ENCODE results near the gene EIF5B.

Gene EIF5B

GRCh38 chr2:99414566-99414965 lies 77.4 kb downstream of the EIF5B start:
- DNase-seq (ENCODE audit: low spot score), result no peak

DNA sequence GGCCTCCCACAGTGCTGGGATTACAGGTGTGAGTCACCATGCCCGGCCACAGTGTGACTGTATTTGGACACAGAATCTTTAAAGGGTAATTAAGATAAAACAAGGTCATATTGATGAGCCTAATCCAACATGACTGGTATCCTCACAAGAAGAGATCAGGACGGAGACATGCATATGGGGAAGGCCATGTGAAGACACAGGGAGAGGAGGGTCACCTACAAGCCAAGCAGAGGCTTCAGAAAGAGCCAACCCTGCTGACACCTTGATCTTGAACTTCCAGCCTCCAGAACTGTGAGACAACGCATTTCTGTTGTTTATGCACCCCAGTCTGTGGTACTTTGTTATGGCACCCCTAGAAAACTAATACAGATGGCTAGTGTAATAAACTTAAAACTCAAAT lies 80.2 kb downstream of the EIF5B start:
- DNase-seq (ENCODE audit: low spot score), result no peak

- DNase-seq (ENCODE audit: low spot score), result no peak
Measured at GRCh38 chr2:99420031-99420430, 82.8 kb downstream of the EIF5B start.

DNA sequence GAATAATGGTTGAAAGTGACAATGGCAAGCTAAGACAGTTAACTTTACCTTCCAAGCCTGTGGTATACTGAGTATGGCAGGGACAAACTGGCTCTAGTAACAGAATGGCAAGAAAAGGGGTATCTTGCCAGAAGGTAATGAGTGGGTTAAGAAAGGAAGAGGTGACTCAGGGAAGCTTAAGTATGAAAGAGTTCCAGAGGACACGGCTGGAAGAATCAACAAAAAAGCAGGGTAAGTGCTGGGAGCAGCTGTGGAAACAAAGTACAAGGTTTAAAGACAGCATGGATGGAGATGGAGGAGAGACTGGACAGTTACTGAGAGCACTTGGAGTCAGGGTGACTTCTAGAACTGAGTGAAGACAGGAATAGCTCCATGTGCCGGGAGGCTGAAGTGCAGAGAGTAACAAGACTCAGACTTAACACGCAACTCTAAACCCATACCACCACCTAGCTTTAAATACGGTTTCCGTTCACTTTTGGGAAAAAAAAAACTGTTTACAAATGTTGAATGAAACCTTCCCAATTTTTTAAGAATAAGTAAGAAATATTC lies 83.6 kb downstream of the EIF5B start:
- DNase-seq (ENCODE audit: low spot score), result no peak

GRCh38 chr2:99421469-99421868 lies 84.3 kb downstream of the EIF5B start:
- DNase-seq (ENCODE audit: low spot score), result no peak

GRCh38 chr2:99422599-99422998 lies 85.4 kb downstream of the EIF5B start:
- no peak for DNase-seq (ENCODE audit: low spot score)

DNA sequence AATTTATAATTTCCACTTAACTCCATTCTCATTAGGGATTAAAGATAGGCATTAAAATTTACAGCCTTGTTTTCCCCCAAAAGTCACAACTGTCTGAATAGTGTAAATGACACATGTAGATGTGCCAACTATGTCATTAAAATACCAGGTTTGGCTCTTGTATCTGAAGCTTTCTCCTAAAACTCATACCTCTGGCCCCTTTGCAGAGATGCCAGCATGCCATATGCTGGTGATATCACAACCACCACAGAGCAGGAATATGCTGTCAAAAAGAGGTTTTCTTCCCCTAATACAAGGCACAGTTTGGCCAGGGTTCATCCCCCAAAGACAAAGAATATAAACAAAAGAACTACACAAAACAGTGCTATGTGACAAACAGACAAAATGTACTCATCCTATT lies 87.2 kb downstream of the EIF5B start:
- no peak for DNase-seq (ENCODE audit: low spot score)

GRCh38 chr2:99425022-99425421 lies 87.8 kb downstream of the EIF5B start:
- DNase-seq (ENCODE audit: low spot score), result no peak

- DNase-seq (ENCODE audit: low spot score), result no peak
Measured at GRCh38 chr2:99430614-99431291, 93.6 kb downstream of the EIF5B start.

DNA sequence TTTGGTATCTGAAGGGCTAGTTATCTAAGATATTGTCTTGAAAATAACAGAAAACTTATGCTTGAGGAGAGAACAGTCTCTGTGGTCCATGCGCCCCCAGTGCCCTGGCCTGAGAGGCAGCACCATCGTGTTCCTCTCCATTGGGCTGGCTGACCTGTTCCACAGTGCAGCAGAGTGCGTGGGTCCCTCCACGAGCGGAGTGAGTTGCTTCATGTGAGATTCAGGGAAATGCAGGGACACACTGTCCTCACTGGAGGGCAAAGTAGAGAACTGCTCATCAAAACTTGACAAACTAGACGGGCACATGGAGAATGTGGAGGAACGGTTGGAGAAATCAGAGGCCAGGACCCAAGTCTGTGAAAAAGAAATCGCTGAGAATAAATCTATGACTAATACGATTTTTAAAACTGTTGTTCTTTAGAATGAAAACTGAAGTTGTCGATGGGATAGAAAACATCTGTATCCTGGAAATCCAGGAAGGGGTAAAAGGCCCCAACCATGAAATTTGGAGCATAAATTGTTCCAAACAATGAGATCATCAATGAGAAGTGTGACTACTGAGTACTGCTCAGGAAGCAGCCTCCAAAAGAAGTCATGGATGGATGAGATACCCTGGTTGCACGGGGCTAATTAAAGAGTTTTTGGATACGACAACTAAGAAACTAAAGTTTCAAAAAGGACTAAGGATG lies 94.5 kb downstream of the EIF5B start:
- no peak for DNase-seq (ENCODE audit: low spot score)

GRCh38 chr2:99433340-99433739 lies 96.2 kb downstream of the EIF5B start:
- no peak for DNase-seq (ENCODE audit: low spot score)

DNA sequence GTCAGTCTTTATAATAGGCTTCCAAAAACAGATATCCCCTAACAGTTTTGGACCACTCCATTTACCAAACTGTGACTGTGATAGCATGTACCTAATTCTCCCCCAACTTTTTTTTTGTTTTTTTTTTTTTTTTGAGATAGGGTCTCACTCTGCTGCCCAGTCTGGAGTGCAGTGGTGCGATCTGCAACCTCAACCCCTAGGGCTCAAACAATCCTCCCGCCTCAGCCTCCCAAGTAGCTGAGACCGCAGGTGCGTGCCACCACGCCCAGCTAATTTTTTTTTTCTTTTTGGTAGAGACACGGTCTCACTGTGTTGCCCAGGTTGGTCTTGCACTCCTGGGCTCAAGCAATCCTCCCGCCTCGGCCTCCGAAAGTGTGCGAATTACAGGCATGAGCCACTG lies 99.7 kb downstream of the EIF5B start:
- DNase-seq (ENCODE audit: low spot score), result no peak

DNA sequence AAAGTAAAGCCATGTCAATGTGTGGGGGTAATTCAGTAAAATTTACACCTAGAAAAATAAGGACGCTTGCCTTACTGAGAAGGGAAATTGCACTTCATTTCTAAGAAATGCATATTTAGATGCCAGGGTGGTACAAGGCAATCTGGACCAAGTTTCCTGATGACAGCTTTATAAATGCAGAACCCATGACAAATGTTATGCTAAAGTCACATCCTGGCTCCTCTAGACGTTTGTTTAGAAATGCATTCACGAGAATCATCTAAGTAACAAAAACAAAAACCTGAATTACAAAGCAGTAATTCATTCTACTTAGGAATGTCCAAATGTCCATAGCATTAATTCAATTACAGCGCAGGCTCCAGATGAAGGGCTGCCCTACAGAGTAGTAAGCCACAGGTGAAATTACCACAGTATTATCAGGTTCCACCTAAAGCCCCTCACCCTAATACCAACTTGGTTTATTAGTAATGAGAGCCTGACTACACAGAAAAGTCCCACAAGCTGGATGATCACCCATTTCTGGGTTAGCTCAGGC lies 102.8 kb downstream of the EIF5B start:
- no peak for DNase-seq (ENCODE audit: low spot score)

- DNase-seq (ENCODE audit: low spot score), result no peak
Measured at GRCh38 chr2:99442837-99443236, 105.6 kb downstream of the EIF5B start.

GRCh38 chr2:99444222-99444621 lies 107.0 kb downstream of the EIF5B start:
- no peak for DNase-seq (ENCODE audit: low spot score)

GRCh38 chr2:99445065-99445464 lies 107.9 kb downstream of the EIF5B start:
- no peak for DNase-seq (ENCODE audit: low spot score)

DNA sequence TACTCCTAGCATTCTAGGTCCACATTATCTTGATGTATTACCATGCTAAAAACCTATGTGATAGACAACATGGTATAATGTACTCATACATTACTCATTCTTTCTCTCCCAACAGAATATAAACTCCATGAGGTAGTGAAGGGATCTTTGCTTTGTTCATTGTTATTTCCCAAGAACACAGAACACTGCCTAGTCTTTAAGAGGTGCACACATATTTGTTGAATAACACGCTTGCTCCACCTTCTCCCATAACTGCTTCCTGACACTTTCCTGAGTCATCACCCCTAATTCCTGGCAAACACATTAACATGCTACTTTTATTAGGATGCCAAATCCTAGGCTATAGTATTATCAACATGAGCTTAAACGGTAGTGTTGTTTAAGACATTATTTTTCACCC lies 111.4 kb downstream of the EIF5B start:
- no peak for DNase-seq (ENCODE audit: low spot score)

- no peak for DNase-seq (ENCODE audit: low spot score)
Measured at GRCh38 chr2:99450199-99450598, 113.0 kb downstream of the EIF5B start.

Data from iPS-NIHi11 (cell line).